K562 (cell line): Measurements from ENCODE around the gene WDR93.

Experiments
- DLX4 ChIP-seq: fragments of 250-450 bp; sonication (Bioruptor Pico); IDR thresholded peaks from 2 replicates; pipeline ENCODE4 v1.6.1; 2021; ENCODE audit warnings: mild to moderate bottlenecking
- TF ChIP-seq, protein P1 (sequence below): sonication (generic); formaldehyde crosslinking; IDR thresholded peaks from 2 replicates; pipeline ENCODE4 v1.8.1; 2023; ENCODE audit warnings: mild to moderate bottlenecking, missing genetic modification reagents

DNA sequence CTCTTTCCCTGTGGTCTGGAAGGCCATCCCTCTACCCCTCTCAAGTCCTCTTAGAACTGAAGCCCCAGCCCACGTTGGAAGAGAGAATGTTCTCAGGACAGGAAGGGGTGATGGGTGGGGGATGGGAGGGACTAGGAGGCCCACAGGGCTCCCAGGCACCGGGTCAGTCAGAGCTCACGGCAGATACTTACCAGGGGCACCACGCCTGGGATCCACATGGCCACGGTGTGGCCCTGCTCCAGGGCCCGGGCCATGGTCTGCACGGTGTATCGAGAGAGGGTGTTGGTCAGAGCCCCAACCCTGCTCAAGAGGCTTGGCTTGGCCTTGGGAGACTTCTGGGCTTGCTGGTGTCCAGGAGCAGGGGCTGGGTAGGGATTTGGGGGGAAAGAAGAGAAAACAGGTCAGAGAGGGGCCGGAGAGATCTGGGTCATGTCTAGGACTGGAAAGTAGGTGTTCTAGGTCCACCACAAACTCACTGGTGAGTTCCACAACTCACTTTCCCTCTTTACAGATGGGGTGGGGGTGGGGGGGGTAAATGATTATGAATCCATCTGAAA is 21.2 kb upstream of the WDR93 start:
- TF ChIP-seq, protein P1, sequence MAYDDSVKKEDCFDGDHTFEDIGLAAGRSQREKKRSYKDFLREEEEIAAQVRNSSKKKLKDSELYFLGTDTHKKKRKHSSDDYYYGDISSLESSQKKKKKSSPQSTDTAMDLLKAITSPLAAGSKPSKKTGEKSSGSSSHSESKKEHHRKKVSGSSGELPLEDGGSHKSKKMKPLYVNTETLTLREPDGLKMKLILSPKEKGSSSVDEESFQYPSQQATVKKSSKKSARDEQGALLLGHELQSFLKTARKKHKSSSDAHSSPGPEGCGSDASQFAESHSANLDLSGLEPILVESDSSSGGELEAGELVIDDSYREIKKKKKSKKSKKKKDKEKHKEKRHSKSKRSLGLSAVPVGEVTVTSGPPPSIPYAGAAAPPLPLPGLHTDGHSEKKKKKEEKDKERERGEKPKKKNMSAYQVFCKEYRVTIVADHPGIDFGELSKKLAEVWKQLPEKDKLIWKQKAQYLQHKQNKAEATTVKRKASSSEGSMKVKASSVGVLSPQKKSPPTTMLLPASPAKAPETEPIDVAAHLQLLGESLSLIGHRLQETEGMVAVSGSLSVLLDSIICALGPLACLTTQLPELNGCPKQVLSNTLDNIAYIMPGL (CRISPR knock-in tag): no peak
- TF ChIP-seq DLX4 (CRISPR knock-in tag): no peak
